ENCODE data around the gene PCDH9. TPM values are rescaled to one million over a fixed set of nuclear protein-coding genes. Genes with fewer than 3 reads are reported as not detected.

Gene PCDH9
- total and polyA plus RNA-seq, 2 experiments from 2014 or later, result 0.31 to 0.52 TPM

DNA sequence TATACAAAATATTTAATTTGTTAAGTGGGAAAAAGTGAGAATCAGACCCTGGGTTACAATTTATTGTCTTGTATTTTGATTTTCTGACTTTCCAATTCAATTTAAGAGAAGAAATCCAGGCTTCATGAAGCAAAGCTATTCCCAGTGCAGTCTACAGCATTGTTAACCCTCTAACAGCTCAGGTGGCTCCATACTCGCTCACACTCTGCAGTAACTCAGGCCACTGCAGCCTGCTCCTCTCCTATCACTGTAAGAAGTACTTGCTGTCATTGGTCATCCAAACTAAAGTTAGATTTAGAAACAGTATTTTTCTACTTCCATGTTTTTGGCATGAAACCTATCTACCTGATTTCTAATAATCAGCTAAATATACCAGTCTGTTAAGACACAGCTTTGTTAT is 830.3 kb downstream of the PCDH9 start (continued):
- TF ChIP-seq ZNF462 (CRISPR knock-in tag; IDR thresholded peaks at IDR 0.05) (no peak), JUNB (IDR thresholded peaks at IDR 0.05; ENCODE audit: unreplicated experiment) (no peak), STAT1 (IDR thresholded peaks at IDR 0.05; ENCODE audit: unreplicated experiment) (no peak)
- TF ChIP-seq, protein P1, sequence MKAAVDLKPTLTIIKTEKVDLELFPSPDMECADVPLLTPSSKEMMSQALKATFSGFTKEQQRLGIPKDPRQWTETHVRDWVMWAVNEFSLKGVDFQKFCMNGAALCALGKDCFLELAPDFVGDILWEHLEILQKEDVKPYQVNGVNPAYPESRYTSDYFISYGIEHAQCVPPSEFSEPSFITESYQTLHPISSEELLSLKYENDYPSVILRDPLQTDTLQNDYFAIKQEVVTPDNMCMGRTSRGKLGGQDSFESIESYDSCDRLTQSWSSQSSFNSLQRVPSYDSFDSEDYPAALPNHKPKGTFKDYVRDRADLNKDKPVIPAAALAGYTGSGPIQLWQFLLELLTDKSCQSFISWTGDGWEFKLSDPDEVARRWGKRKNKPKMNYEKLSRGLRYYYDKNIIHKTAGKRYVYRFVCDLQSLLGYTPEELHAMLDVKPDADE (IDR thresholded peaks at IDR 0.05), result no peak
- TF ChIP-seq, protein P2, sequence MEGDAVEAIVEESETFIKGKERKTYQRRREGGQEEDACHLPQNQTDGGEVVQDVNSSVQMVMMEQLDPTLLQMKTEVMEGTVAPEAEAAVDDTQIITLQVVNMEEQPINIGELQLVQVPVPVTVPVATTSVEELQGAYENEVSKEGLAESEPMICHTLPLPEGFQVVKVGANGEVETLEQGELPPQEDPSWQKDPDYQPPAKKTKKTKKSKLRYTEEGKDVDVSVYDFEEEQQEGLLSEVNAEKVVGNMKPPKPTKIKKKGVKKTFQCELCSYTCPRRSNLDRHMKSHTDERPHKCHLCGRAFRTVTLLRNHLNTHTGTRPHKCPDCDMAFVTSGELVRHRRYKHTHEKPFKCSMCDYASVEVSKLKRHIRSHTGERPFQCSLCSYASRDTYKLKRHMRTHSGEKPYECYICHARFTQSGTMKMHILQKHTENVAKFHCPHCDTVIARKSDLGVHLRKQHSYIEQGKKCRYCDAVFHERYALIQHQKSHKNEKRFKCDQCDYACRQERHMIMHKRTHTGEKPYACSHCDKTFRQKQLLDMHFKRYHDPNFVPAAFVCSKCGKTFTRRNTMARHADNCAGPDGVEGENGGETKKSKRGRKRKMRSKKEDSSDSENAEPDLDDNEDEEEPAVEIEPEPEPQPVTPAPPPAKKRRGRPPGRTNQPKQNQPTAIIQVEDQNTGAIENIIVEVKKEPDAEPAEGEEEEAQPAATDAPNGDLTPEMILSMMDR (conservative IDR thresholded peaks at IDR 0.05; ENCODE audit: low read depth in 2 of 2), result no peak

DNA sequence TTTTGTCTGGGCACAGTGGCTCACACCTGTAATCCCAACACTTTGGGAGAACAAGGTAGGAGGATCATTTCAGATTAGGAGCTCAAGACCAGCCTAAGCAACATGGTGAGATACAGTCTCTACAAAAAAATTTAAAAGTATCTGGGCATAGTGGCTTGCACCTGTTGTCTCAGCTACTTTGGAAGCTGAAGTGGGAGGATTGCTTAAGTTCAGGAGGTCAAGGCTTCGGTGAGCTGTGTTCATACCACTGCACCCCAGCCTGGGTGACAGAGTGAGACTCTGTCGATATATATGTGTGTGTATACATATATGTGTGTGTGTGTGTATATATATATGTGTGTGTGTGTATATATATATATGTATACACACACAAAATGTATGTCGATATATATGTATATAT is 833.0 kb downstream of the PCDH9 start:
- ATAC-seq (no peak), DNase-seq (ENCODE audit: low spot score) (no peak)
- Mint-ChIP-seq H3K4me1 (no peaks in the 10 kb centered on the region), H3K9me3 (no peaks in the 10 kb centered on the region; the same call in 2 of the 3 replicates), H3K36me3 (ENCODE audit: low read depth) (no peaks in the 10 kb centered on the region), H3K27ac (no peak overlapping the region), H3K4me3 (no peak overlapping the region), H3K27me3 (ENCODE audit: insufficient read depth, low read depth, poor library complexity) (no peaks in the 10 kb centered on the region)
- no peaks in the 10 kb centered on the region for H3K9me2 ChIP-seq (ENCODE audit: insufficient read depth)
- no peaks in the 10 kb centered on the region for H4K20me1 ChIP-seq (replicated peaks; ENCODE audit: insufficient read depth)
- H3F3A ChIP-seq (replicated peaks; ENCODE audit: low read depth), result no peaks in the 10 kb centered on the region
- H3K4me1 ChIP-seq (ENCODE audit: insufficient read depth), result no peaks in the 10 kb centered on the region
- H3K79me2 ChIP-seq (replicated peaks; ENCODE audit: insufficient read depth), result no peaks in the 10 kb centered on the region
- H2AFZ ChIP-seq, result no peak overlapping the region
- no peaks in the 10 kb centered on the region for H3K27me3 ChIP-seq (ENCODE audit: insufficient read depth)
- H3K4me2 ChIP-seq, result no peak overlapping the region
- H3K4me3 ChIP-seq, result no peak overlapping the region
- H3K36me3 ChIP-seq (ENCODE audit: insufficient read depth), result no peaks in the 10 kb centered on the region
- H3K27ac ChIP-seq (ENCODE audit: low read depth), result no peak overlapping the region
- TF ChIP-seq ZNF114 (CRISPR knock-in tag; IDR thresholded peaks at IDR 0.05), result no peak
- no peak for TF ChIP-seq JUNB (IDR thresholded peaks at IDR 0.05; ENCODE audit: unreplicated experiment)
- no peak for TF ChIP-seq ZNF331 (CRISPR knock-in tag; IDR thresholded peaks at IDR 0.05; ENCODE audit: low read depth)
- TF ChIP-seq EZH2 (IDR thresholded peaks at IDR 0.05; ENCODE audit: low read depth, unreplicated experiment), result no peak
- TF ChIP-seq, protein P1 (IDR thresholded peaks at IDR 0.05), result no peak
- no peak for TF ChIP-seq STAT1 (IDR thresholded peaks at IDR 0.05; ENCODE audit: unreplicated experiment)
- TF ChIP-seq, protein P2 (conservative IDR thresholded peaks at IDR 0.05; ENCODE audit: low read depth in 2 of 2), result no peak
- no peak for TF ChIP-seq NANOG (IDR thresholded peaks at IDR 0.05; ENCODE audit: borderline replicate concordance)
- no peak for TF ChIP-seq CREB1 (CRISPR knock-in tag; IDR thresholded peaks at IDR 0.05; ENCODE audit: low read depth)
- no peak for TF ChIP-seq POLR2AphosphoS5 (IDR thresholded peaks at IDR 0.05; ENCODE audit: low read depth)

All from GM23338 (cell line).